GM18519 (cell line): ENCODE results near the gene CPXM1.

Experiments used
- ATAC-seq: cut with Tn5 transposase; IDR thresholded peaks from one replicate; pipeline ENCODE4 v1.9.1; 2021; ENCODE audit warnings: mild to moderate bottlenecking, moderate library complexity; ENCODE audit not compliant: unreplicated experiment, low FRiP score

CPXM1 gene

DNA sequence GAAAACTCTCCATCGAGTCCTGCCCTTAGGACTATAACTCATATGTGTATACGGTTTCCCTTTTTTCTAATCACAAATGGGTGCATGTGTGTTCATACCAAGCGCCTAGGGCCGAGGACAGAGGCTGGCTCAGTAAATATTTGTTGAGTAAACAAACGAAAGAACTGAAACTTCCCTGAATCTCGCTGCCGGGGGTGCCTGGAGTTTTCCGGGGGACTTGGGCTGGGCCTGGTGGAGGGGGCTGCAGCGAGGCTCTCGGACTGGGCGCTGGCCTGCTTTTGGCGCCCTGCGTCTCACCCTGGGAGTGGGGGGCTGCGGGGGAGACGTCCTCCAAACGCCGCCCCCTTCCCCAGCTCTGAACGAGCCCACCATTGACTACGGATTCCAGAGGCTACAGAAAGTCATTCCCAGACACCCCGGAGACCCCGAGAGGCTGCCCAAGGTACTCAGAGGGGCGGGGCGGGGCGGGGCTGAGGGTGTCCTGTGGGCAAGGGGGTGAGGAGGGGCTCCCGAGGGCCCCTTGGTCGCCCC lies 49.0 kb downstream of the CPXM1 start:
- ATAC-seq = no peak

DNA sequence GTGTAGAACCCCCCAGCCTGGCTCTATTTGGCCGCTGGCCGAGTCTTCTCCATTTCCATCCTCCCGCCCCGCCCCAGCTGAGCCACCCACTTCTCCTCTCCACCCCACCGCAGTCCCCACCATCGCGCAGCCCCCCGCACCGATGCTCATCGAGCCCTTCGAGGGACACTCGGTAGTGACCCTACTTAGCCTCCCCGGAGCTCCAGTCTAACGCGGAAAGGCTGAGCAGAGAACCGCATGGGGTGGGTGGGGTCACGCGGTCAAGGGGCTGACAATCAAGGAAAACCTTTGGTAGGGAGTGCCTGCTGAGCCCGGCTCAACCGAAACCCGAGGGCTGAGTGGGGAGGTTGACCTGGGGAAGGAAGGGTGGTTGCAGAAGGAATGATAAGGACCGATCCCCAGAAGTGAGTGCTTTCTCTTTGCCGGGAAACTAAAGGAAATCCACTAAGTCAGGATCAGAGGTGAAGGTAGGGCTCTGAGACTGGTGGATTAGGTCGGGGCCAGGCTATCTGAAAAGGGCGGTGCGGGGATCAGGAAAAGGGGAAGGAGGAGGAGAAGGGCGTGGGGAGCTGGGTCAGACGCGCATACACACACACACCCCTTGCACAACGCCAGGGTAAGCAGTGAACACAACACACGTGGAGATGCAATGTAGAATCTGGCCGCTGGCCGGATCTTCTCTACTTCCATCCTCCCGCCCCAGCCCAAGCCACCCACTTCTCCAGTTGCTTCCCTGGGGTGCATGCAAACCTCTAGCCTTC lies 49.8 kb downstream of the CPXM1 start:
- no peak for ATAC-seq

DNA sequence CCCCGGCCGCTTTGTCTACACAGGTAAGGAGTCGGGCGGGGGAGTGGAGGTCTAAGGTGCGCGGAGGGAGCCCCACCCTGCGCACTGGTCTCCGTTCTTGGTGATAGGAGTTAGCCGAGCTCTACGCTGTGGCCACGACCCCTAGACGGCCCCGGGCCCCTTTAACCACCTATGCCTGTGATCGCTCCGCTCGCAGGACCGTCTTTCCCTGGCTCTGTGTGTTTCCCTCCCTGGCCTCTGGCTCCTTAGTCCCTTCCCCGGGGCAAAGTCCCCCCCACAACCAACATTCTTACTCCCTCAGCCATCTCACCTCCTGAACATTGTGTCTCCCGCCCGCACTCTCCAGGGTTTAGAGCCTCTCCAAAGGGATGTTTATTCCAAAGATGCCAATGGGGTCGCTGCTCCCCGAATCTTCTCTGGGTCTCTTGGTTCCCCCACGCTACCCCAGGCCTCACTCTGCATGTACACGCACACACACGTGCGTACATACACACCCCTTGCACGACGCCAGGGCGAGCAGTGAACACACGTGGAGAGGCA lies 50.4 kb downstream of the CPXM1 start:
- no peak for ATAC-seq

DNA sequence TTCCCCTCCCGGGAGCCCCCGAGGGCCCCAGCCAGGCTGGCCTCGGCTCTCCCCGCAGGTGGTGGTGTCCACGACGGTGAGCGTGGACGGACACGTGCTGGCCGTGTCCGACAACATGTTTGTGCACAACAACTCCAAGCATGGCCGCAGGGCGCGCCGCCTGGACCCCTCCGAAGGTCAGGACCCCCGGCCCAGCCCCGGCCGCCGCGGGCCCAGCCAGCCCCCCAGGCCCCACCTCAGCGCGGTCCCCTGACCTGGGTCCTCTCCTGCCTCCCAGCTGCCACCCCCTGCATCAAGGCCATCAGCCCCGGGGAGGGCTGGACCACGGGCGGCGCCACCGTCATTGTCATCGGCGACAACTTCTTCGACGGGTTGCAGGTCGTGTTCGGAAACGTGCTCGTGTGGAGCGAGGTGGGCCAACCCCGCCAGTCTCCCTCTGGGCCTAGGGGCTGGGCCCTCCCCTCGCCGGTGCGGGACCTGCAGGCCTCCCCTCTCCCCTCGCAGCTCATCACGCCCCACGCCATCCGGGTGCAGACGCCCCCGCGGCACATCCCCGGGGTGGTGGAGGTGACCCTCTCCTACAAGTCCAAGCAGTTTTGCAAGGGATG lies 51.0 kb downstream of the CPXM1 start:
- ATAC-seq = no peak

DNA sequence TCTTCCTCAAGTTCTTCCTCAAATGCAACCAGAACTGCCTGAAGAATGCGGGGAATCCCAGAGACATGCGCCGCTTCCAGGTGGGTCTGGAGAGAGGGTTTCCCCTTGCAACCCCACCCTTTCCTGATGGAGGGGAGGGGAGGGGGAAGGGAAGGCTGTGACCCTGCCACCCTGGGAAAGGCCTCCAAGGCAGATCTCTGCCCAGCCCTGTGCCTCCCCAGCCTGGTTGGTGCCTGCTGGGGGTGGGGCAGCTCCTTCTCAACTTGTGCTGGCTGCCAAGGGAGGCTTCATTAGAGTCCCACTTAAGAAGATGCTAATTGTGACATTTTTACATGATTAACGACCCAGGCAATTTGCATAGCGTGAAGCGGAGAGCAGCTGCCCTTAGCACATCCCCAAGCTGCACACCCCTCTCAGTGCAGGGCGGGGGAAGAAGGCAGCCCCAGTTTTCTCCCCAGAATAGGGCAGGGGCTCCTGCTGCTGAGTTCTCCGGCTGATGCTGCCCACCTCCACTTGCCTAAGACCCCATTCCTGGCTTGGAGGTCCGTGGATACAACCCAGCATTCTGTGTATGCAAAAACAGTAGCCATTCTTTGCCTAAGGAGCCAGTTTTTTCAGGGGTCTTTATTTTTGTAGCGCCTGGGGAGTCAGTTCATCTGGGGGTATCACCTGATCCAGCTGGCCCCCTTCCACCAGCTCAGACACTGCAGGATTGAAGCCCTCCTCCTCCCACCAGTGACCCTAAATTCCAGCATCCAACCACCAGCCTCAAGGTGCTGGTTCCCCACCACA lies 51.7 kb downstream of the CPXM1 start:
- ATAC-seq = no peak

DNA sequence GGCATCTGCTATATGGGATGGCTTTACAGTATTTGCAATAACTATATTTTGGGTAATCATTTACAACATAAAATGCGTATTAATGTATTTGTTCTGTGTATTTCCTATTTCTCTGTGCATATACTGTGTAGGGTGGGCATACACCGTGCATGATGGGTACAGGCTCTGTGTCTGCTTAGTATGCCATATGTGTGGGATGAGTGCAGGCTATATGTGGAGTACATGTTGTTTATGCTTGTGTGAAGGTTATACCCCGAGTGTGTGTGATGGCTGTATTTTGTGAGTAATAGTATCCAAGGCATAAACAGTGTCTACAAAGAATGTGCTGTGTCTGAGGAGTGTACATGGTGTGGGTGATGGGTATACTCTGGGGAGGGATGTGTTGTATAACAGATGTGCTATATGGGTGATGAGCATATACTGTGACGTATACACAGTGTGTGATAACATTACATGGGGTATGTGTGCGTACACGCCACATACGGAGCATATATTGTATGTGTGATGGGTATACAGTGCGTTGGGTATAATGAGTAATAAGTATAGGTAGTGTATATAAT lies 52.7 kb downstream of the CPXM1 start:
- ATAC-seq = no peak

DNA sequence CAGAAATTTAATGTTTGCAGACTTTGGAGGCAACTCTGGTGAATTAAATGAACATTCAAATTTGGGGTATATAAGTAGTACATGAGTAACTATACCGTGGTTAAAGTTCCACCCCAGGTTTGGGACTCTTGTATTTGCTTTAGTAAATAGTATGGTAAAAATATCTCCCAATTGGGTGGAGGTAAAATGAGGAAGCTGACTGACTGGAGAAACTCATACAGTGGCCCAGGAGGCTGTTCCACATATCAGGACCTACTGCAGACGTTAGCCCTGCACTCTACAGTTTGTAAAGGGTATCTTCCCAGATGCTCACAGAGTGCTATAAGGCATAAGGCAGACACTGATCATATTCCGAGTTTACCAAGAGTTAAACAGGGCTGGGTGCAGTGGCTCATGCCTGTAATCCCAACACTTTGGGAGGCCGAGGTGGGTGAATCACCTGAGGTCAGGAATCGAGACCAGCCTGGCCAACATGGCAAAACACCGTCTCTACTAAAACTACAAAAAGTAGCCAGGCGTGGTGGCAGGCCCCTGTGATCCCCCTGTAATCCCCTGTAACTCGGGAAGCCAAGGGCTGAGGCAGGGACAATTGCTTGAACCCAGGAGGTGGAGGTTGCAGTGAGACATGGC lies 53.7 kb downstream of the CPXM1 start:
- ATAC-seq = no peak

DNA sequence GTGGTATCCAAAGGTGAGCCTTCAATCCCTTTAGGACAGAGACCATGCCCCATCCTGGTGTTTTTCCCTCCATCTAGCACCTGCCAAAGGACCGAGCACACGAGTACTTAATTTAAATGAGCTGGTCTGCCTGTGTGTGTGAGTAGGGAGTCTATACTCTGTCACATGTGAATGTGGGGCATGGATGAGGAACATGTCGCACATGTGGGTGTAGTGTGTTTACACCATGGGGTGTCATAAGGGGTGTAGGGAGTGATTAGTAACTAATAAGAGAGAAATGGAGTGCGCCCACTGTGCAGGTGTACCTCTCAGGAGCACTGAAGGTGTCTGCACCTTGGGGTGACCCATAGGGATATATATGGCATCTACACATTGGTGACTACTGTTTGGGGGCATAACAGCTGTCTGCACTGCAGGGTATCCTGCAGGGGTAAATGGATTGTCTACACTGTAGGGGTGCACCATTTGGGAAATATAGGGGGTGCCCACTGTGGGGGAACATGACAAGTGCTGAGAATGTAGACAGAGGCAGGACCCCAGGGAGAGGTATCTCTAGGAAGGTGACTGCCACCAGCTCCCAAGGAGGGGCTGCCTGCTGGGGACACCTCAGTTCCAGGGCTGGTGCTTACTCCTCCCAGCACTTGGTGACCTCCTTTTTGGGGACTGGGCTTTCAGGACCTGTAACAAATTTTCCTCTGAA lies 54.3 kb downstream of the CPXM1 start:
- ATAC-seq = no peak

DNA sequence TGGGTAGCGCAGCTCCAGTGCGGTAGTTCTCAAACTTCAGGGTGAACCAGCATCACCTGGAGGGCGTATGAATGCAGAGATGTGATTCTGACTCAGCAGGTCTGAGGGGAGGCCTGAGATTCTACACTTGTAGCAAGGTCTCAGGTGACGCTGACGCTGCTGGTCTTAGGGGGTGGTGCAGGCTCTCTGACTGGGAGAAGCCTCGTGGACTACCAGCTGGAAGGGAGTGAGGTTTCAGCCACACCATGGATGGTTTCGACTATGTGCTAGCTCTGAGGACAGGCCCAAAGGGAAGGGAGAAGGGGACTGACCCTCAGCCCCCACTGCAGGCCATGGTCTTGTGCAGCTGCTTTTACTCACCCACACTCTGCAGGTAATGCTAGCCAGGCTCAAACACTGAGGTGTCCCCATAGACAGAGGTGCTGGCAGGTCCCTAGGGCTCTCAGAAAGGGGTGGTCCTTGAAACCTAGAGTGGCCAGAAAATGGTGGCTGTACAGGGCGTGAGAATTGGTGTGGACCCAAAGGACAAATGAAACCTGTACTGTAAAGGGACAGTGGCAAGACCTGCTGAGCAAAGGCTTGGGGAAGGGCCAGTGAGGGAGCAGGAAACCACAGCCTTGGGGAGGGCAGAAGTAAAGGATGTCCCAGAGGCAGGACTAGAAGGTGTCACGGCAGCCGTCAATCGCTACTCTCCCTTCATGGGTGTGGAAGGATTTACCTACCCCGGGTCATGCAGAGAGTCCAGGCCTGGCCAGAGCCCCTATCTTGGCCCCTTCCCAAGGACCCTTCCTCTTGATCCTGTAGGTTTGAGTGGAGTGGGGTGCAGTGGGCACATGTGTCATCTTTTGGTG lies 55.1 kb downstream of the CPXM1 start:
- ATAC-seq = no peak
